ENCODE results near the gene THADA.

Gene THADA

DNA sequence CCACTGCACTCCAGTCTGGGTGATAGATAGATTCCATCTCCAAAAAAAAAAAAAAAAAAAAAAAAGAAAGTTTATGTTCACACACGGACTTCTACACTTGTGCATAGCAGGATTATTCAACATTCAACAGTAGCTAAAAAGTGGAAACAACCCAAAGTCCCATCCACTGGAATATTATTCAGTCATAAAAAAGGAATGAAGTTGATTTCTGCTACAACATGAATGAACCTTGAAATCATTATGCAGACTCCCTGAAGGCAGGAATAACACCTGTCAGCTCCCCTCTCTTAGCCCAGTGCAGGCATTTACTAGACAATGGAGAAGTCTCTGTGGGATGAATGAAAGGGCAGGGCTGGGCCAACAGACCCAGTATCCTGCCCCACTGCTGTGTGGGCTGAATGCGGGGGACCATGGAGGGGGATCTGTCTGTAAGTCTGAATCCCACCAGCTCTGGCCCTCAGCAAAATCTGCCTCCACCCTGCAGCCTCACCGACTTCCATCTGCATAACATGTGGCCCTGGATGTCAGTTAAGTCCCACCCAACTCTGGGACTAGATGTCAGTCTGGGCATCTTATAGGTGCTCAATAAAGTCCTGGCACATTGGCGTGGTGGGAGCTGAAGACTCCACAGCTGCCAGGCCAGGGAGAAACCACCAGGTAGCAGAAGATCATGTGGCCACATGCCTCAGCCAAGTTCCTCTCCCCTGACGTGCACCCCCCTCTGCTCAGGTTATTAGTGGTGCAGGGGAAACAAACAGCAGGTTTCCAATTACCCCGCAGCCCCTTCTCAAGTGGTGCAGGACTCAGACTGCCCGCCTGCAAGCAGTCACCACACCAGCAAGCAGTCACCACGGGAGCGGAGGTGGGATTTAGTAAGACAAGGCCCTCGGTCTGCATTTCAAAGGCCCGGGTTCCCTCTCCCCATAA, 378.3 kb downstream of the THADA start:
- no peak for DNase-seq

DNA sequence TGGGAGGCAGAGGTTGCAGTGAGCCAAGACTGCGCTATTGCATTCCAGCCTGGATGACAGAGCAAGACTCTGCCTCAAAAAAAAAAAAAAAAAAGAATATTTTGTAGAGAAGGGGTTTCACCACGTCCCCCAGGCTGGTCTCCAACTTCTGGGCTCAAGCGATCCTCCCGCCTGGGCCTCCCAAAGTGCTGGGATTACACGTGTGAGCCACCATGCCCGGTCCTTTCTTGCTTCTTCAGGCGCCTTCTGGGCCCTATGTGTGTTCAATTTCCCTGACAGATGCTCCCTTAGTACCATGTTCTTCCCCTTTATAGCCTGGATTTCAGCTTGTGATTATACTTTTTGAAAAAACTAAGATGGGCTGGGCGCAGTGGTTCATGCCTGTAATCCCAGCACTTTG, 379.2 kb downstream of the THADA start:
- DNase-seq: no peak

DNA sequence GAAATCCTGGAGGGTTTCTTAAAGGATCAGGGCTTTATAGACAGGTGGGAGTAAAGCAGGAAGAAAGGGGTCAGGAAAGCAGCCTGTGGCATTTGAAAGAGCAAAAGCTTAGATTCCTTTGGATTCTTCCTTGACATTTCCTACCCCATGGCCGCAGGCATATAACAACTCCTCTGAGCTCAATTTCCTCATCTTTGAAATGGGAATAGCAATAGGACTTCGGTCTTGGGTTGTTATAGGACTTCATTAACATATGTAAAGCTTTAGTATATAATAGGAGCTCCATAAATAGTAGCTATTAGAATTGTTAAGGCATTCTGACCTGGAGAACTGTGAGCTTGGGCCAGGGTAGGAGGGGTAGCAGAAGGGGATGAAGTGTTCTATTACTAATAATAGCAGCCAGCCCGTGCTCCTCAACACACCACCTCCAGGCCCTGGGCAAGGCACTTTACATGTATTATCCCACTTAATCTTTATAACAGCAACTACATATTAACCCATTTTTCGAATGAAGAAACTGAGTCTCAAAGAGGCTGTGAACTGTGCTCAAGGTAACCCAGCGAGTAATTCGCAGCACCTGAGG, 380.1 kb downstream of the THADA start:
- no peak for DNase-seq

DNA sequence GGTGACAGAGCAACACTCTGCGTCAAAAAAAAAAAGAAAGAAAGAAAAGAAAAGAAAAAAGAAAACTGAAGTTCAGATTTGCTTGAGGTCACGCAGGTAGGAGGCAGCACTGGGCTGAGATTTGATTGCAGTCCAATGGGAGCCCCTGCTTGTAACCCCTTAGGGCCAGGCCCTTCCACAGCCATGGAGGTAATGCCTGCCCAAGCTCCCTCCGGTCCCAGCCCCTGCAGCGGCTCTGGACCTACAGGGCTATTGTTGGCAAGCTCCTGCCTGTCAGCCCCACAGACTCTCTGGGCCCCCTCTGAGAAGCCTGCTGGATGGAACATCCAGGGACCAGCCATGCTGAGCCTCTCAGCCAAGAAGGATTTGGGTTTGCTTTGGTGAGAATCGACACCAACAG, 381.6 kb downstream of the THADA start:
- DNase-seq: no peak

DNA sequence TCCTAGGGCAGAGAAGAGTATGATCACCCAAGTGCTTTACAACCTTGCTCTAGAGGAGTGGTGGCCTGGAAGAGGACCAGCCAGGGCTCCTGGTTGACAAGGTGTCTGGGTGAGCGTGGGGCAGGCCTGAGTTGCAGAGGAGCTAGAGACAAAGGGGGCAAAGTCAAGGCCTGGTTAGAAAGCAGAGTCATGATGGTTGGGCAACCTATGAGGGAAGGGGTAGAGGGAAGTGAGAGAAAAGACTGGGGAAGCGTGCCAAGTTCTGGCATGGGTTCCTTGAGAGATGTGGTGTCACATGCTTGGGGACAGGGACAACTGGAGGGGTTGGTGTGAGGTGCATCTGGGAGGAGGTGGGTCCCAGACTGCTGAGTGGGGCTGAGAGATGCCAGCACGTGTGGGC, 382.9 kb downstream of the THADA start:
- no peak for DNase-seq

DNA sequence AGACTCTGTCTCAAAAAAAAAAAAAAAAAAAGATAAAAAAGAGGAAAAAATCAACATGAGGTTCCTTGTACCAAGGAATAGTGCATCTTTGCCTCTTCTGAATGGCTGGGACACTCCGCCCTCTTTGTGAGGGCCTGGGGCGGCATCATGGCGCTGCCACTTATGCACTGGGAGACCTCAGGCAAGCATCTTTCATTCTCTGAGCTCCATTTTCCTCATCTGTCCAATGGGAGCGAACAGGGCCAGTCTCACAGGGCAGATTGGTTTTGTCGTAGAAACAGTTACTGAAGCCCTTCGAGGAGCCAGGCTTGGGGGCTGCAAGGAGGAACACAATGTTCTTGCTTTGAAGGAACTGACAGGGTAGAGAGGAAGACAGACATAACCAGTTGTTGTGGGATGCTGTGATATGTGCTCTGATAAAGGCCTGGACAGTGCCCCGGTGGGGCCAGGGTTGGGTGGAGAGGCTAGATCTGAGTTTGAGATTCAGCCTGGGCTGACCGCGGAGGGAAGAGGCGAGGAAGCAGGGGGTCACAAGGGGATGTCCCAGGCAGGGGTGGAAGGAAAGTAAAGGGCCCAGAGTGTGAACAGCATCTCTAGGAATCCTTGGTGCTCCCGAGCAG, 383.5 kb downstream of the THADA start:
- no peak for DNase-seq

DNA sequence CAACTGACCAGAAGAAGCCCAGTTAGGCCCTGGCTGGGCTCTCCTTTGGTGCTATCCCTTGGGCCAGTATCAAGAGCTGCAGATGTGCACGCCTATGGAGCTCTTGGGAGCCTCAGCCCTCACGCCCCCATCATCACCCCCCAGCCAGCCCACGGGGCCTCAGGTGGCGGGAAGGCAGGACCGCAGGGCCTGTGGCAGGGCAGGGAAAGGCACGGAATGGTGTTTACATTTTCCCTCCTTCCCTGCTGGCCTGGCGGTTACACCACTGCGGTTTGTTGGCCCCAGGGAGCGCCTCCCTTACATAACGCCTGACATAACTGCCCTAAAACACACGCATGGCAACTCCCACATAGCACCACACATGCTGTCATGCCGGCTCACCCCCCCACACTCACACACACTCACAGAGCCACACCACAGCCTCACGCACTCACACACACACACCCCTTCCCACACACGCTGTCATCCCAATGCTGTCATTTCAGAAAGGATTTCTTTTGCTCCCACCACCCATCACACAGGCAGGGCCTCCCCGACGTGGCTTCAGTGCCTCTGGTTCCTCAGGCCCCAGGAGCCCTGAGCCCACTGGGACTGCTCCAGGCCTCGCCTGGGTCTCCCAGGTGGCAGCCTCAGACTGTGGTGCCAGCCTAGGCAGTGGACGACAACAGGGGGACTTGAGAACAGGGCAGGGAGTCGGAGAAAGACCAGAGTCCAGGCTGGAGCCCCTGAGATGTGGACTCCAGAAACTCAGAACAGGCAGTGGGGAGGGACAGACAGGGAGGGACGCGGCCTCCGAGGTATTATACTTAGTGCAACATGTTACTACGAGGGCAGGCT, 385.2 kb downstream of the THADA start:
- DNase-seq: peak; percentile 18

DNA sequence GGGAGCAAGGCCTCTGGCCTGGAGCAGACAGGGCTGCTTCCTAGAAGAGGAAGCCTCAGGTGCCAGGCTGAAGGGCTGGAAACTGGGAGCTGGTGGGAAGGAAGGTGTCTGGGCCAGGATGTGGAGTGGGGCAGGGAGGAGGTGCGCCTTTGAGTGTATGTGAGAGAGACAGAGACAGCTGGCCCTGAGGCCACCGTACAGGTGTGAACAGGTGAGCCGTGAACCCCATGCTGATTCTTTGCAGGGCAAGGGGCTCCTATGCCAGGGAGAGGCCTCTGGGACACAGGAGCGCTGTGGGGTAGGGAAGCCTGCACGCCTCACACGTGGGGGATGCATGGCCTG, 385.7 kb downstream of the THADA start:
- DNase-seq: no peak

DNA sequence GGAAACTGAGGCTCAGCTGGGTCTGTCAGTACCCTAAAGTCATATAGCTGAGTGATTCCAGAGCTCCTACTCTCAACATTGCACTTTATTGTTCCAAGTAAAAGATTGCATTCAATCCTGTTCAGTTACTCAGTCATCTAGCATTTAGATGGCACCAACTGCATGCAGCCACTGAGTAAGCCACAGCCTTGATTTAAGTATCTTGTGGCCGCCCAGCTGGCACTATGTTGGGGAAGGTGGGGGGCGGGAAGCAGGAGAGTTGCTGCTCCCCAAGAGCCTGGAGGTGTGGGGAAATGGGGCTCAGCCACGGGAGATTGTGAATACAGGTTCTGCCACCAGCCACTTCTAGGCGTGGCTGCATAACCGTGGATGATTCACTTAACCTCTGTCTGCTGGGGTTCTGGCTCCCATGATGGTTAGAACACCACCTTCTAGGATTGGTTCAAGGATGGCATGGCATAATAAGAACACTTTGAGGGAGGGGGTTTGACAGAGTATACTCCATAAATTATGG, 386.6 kb downstream of the THADA start:
- no peak for DNase-seq

DNA sequence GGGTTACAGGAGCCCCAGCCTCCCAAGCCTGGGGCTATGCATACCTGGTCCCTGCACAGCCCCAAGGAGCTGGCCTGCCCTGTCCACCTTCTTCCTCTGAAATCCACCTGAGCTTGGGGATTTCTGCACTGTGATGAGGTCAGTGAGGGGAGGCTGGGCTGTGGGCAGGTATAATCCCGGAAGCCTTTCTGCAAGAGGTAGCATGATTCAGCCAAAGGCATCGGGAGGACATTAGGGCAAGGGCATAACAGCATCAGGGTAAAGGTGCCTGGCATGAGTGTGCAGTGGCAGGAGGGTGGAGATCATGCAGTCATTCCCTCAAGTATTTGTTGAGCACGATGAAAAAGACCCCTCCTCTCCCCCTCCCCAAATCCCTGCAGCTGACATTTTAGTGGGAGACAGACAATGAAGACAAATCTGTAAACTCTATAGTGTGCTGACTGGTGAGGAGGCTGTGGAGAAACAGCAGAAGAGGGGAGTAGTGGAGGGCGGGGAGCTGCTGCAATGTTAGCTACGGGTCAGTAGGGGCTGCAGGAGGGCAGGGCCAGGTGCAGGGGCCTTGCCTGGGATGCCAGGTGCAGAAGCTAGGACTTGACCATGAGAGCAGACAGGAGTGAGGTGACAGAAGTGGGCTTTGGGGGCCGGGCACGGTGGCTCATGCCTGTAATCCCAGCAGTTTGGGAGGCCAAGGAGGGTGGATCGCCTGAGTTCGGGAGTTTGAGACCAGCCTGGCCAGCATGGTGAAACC, 388.1 kb downstream of the THADA start:
- DNase-seq: no peak

DNA sequence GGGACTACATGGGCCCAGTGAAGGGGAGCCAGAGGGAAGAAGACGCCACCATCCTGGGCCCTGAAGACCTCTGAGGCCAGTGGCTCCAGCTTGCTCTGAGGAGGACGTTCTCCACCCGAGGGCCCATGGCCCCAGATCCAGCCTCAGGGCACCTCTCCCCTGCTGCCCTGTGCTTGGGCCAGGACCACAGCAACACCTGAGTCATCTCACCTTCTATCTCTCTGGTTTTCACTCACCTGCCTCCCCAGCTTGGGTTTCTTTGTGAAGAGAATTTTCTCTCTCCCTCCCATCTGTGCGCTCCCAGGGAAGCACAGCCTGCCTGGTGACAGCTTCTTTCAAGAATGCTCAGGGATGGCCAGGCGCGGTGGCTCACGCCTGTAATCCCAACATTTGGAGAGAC, 389.2 kb downstream of the THADA start:
- no peak for DNase-seq

DNA sequence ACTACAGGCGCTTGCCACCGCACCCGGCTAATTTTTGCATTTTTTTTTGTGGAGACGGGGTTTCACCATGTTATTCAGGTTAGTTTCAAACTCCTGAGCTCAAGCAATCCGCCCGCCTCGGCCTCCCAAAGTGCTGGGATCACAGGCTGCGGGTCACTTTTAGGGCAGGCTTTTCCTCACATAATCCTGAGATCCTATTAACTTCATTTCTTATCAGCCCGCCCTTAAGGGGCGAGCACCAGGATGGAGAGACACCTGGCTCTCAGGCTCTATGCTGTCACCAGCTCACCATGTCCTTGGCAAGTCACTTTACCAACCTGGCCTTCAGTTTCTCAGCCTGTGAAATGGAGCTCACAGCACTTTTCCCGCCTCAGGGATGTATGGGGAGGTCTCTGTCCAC, 392.5 kb downstream of the THADA start:
- DNase-seq: no peak

DNA sequence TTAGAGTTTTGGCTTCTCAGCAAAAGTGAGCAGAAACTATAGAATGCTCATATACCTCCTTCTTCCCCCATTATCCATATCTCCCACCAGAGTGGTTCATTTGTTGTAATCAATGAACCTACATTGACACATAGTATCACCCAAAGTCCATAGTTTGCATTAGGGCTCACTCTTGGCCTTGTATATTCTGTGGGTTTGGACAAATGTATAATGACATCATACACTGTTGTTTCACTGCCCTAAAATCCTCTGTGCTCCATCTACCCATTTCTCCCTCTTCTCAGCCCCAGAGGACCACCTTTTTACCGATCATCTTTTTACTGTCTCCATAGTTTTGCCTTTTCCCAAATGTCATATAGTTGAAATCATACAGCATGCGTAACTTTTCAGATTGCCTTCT, 393.5 kb downstream of the THADA start:
- DNase-seq: no peak

DNA sequence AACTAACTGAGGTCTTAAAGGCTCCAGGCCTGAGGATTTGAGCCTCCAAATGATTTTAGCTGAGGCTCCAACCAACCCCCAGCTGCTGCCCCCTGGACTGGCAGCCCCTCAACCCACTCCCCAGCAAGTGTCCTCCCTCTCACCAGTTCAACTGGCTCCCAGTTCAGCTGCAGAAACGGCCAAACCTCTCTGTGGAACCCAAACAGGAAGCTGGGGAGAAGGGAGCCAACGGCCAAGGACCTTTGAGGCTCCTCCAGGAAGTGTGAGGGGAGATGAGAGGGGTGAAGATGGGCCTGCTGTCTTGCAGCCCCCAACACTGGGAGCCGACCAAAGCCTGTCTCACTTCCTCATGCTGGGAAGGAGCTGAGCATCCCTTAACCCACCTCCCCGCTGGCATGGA, 394.3 kb downstream of the THADA start:
- DNase-seq: no peak

DNA sequence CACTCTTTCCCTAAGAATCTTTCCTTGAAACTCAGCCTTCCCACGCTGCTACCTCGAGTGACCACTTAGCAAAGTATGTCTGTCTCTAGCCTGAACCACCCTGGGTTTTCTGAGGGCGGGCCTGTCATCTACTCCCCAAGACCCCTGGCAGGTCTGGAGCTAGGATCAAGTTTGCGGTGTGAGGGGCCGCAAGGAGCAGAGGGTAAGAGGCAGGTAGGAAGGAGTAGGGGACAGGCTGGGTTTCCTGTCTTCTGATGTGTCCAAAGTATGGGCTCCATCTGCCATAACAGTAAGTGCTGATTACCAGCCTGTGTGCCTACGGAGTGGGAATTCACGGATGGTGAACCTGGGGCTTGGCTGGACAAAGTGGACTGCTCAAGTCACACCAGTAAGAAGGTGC, 394.8 kb downstream of the THADA start:
- DNase-seq: no peak

DNA sequence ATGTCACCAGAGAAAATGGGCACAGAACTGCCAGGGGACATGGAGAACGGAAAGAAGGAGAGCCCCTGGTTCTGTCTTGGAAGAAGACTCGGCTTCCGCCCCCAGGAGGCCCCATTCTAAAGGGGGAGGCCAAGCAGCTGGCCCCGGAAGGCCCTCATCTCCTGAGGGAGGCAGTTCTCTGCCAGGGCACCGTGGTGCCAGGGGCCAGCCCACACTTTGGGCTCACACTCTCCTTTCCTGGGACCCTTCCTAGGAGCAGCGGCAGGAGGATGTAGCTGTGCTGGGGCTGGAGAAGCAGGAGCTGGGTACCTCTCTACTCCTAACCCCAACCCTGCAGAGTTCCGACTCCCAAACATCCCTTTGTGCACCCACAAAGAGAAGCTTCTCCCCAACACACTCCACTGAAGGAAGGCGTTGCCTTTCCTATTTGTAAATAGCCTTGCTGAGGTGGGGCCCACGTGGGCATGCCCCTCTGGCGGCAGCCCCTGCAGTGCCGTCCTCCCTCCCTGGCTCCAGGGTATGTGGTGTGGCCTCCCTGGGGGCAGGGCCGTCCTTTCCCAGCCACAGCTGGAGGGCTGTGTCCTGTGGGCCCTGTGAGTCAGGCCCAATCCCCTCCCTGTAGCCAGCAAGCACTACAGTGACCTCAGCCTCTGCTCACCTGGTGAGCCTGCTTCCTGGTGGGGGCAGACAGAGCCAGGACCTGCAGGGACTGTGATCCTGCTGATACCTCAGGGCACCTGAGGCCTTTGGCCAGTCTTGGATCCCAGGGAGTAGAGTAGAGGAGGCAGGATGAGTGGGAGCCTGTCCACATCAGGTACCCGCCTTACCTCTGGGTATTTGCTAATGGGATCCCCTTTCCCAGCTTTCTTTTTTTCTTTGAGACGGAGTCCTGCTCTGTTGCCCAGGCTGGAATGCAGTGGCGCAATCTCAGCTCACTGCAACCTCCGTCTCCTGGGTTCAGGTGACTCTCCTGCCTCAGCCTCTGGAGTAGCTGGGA, 396.0 kb downstream of the THADA start:
- no peak for DNase-seq

DNA sequence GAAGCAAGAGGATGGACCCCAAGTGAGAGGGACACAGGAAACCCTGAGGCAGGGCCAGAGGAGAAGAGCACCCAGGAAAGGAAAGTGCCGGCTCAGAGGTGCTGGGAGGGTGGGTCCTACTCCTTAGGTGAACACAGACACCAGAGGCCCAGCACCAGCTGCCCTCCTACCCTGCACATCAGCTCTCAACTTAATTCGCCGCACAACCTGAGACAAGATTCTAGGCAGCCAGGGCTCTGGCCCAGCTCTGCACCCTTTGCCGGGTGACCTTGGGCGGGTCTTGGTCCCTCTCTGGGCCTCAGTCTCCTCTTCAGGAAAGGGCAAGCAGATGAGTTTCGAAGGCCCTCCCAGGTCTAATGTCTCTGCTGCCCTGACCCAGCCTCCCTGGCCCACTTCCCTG, 397.6 kb downstream of the THADA start:
- no peak for DNase-seq

DNA sequence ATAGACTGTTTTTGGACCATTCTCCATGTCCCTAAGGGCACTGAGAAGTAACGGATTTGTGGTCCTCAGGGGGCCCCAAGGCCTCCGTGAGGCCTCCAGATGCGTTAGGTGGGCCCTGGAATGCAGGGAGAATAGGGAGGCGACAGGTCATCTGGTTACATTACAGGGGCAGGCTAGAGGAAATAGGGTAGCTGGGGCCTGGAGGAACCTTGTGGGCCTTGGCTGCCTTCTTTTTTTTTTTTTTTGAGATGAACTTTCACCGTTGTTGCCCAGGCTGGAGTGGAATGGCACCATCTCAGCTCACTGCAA, 398.3 kb downstream of the THADA start:
- no peak for DNase-seq

DNA sequence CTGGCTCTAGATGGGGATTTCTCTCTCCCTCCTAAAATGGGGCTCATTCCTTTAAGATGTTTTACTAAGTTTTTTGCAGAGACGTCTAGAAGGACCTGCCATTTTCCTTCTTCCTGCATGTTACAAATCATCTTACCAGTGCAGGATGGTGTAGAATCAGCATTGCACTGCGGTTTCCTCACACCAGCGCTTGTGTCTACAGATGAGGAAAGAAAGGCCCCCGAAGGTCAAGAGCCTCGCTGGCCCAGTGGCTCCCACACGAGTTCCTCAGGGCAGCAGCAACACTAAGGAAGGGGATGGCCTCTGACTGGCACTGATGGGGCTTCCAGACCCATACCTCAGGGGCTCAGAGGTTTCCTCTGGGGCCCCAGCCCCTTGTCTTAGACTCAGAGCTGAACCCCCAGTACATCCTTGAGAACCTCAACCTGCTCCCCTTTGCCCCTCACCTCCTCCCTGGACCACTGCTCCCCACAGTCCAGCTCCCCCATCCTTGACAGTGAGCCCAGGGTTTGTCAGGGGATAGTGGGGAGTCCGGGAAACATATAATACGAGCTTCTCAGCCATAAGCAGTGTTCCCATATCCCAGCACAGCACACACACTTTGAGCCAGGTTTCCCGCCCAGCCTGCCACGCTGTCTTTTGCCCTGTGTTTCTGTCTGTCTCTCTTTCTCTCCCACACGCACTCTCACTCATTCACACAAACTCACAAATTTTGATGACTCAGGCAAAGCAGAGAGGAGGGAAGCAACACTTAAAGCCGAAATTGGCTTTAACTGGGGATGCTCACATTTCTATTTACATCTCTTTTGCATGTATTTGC, 398.9 kb downstream of the THADA start:
- no peak for DNase-seq

DNA sequence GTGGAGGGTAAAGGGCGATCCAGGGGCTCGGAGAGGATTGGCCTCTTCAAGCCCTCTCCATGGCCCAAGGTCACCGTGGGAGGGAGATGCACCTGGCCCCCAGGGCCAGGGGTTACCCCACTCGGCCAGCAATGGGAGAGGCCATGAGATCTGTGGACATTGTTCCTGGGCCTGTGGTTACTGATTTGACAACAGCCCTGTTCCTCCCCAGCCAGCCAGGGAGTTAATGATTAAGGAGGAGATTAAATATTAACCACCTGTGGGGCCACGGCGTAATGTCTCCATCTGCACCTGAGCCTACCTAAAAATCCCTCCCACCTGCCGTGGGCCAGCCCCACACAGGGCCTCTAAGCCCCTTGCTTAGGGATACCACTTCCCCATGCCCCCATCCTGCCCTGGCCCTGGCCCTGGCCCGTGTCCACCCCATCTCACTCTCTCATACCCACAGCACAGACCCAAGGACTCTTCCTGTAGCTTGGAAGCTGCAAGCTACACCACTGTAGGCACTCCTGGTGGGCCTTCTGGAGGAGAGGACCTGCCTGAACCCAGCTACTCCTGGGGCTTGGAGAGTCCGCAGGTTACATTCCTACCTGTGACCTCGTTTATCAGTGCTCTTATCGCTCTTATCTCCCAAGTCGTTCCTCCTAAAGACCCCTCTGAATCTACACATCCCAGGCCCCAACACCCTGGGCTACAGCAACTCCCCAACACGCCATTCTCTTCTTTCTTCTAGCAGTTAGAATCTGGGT, 401.5 kb downstream of the THADA start:
- no peak for DNase-seq

Measured in stimulated activated CD4-positive, alpha-beta T cell treated with anti-CD3 and anti-CD28 coated beads, Interleukin-12 subunit alpha, Interleukin-12 subunit beta, amount 100 ng/mL, for 4 hours (primary cell).